ENCODE data around the gene COQ4. TPM values are rescaled to one million over a fixed set of nuclear protein-coding genes. Genes with fewer than 3 reads are reported as not detected.
A peak's percentile ranks its signal among the peaks of the same experiment; 100 is the strongest.

COQ4 gene
- total RNA-seq, 1 donor from 2014 or later: 16.8 TPM

DNA sequence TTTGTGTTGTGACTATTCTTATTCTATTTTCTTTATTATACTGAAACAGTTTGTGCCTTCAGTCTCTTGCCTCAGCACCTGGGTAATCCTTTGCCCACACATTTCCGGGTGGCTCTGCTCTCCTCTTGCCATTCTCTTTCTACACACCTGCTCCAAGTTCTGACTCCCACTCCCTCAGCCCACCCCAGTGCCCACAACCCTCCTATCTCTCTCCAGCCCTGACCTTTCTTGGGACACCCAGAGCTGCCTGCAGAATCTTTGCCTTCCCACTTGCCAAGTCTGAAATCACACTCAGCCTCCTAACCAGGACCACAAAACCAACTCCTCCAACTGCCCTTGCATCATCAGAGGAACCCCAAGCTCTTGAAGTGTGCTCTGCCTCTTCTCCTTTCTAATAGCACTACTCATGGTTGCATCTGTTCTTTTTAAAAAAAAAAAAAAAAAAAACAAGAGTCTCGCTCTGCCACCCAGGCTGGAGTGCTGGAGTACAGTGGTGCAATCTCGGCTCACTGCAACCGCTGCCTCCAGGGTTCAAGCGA lies 42.5 kb upstream of the COQ4 start:
- no peaks in the 10 kb centered on the region for H3F3A ChIP-seq (ENCODE audit: low read depth)
- peaks cover 3% of the 10 kb centered on the region for H3K27me3 Mint-ChIP-seq (ENCODE audit: insufficient read depth, low read depth)
- no peak overlapping the region for H3K27ac Mint-ChIP-seq
- H3K36me3 Mint-ChIP-seq: peaks cover 5% of the 10 kb centered on the region
- H3K4me1 Mint-ChIP-seq: peaks cover 16% of the 10 kb centered on the region
- no peaks in the 10 kb centered on the region for H3K36me3 ChIP-seq
- TF ChIP-seq CTCF (IDR thresholded peaks at IDR 0.05): no peak
- no peak for TF ChIP-seq EZH2 (IDR thresholded peaks at IDR 0.05)
- no peak for TF ChIP-seq EZH2phosphoT487 (IDR thresholded peaks at IDR 0.05)
- no peak overlapping the region for H3K4me3 Mint-ChIP-seq
- peaks cover 6% of the 10 kb centered on the region for H3K4me1 ChIP-seq
- H3K9me3 ChIP-seq (ENCODE audit: low read depth): no peaks in the 10 kb centered on the region
- H3K4me3 ChIP-seq: no peak overlapping the region
- no peaks in the 10 kb centered on the region for H3K9me3 Mint-ChIP-seq
- H3K27me3 ChIP-seq: no peaks in the 10 kb centered on the region
- no peaks in the 10 kb centered on the region for H4K20me1 ChIP-seq (ENCODE audit: low read depth)
- no peak overlapping the region for H3K9ac ChIP-seq
- no peak for DNase-seq (ENCODE audit: low spot score)
- no peak overlapping the region for H3K4me2 ChIP-seq
- H3K79me2 ChIP-seq (ENCODE audit: low read depth): peaks cover 11% of the 10 kb centered on the region
- no peak overlapping the region for H2AFZ ChIP-seq (replicated peaks)
- no peak overlapping the region for H3K27ac ChIP-seq

- Mint-ChIP-seq H3K4me3 (no peak overlapping the region), H3K9me3 (no peaks in the 10 kb centered on the region), H3K27me3 (ENCODE audit: insufficient read depth, low read depth) (peaks cover 3% of the 10 kb centered on the region), H3K27ac (peak overlapping the region; percentile 53), H3K36me3 (peaks cover 5% of the 10 kb centered on the region), H3K4me1 (peaks cover 6% of the 10 kb centered on the region)
- Histone ChIP-seq H2AFZ (replicated peaks) (no peak overlapping the region), H3K27ac (no peak overlapping the region), H3K4me1 (no peaks in the 10 kb centered on the region), H4K20me1 (ENCODE audit: low read depth) (no peaks in the 10 kb centered on the region), H3K27me3 (no peaks in the 10 kb centered on the region), H3K4me3 (no peak overlapping the region), H3K36me3 (no peaks in the 10 kb centered on the region), H3K9ac (no peak overlapping the region), H3F3A (ENCODE audit: low read depth) (no peaks in the 10 kb centered on the region), H3K79me2 (ENCODE audit: low read depth) (peaks cover 1% of the 10 kb centered on the region), H3K4me2 (no peak overlapping the region), H3K9me3 (ENCODE audit: low read depth) (no peaks in the 10 kb centered on the region)
- DNase-seq (ENCODE audit: low spot score): no peak
- no peak for TF ChIP-seq EZH2phosphoT487 (IDR thresholded peaks at IDR 0.05)
- no peak for TF ChIP-seq EZH2 (IDR thresholded peaks at IDR 0.05)
- no peak for TF ChIP-seq CTCF (IDR thresholded peaks at IDR 0.05)
Measured at GRCh38 chr9:128282500-128282899, 40.1 kb upstream of the COQ4 start.

DNA sequence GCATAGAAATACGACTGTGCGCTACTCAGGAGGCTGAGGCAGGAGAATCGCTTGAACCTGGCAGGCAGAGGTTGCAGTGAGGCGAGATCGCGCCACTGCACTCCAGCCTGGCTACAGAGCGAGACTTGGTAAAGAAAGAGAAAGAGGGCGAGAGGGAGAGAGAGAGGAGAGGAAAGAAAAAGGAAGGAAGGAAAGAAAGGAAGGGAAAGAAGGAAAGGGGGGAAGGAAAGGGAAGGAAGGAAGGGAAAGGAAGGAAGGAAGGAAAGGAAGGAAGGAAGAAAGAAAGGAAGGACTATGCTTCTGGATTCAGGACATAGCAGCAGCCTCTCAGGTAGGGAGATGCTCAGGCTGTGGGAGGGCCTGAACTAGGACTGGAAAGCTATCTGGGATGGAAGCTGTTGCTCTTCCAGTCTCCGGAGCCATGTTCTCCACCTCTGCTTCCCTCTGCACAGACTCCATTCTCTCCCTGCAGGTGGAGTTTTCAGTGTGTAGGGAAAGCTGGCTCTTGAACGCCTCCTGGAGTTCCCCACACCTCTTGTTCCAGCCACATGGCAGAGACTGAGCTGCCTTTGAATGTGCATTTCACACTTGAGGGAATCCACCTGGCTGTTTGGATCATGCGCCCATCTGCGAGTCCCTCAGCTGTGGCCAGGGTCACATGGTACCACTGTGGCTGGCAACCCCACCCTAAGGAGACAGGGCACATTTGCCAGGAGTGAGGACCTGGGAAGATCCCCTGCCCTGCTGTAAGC lies 37.4 kb upstream of the COQ4 start:
- Histone ChIP-seq H3K27me3 (no peaks in the 10 kb centered on the region), H3K9ac (no peak overlapping the region), H3F3A (ENCODE audit: low read depth) (no peaks in the 10 kb centered on the region), H3K4me1 (no peaks in the 10 kb centered on the region), H3K9me3 (ENCODE audit: low read depth) (no peaks in the 10 kb centered on the region), H3K4me3 (no peak overlapping the region), H2AFZ (replicated peaks) (no peak overlapping the region), H4K20me1 (ENCODE audit: low read depth) (no peaks in the 10 kb centered on the region), H3K27ac (no peak overlapping the region), H3K4me2 (no peak overlapping the region), H3K79me2 (ENCODE audit: low read depth) (no peaks in the 10 kb centered on the region), H3K36me3 (no peaks in the 10 kb centered on the region)
- no peak for DNase-seq (ENCODE audit: low spot score)
- Mint-ChIP-seq H3K27ac (peak overlapping the region; percentile 76), H3K4me3 (no peak overlapping the region), H3K36me3 (peaks cover 6% of the 10 kb centered on the region), H3K9me3 (no peaks in the 10 kb centered on the region), H3K4me1 (no peaks in the 10 kb centered on the region), H3K27me3 (ENCODE audit: insufficient read depth, low read depth) (peaks cover 3% of the 10 kb centered on the region)
- TF ChIP-seq EZH2 (IDR thresholded peaks at IDR 0.05): no peak
- no peak for TF ChIP-seq CTCF (IDR thresholded peaks at IDR 0.05)
